RWPE1 (cell line): Measurements from ENCODE around the gene ARID1B.

Experiments
- CTCF ChIA-PET: fragments of 350-600 bp; sonication (Branson Sonifier 250); formaldehyde crosslinking; extraction: SDS; loops from one replicate; lab custom pipeline; 2021; lab: Yijun Ruan, JAX
- POLR2A ChIA-PET: fragments of 400-600 bp; formaldehyde crosslinking; extraction: SDS; loops from one replicate; lab custom pipeline; 2020; ENCODE audit warnings: antibody characterized with exemption; ENCODE audit not compliant: low non-redundant PET; lab: Yijun Ruan, JAX
- DNase-seq: peaks from one replicate; pipeline ENCODE4 v3.0.0; 2012; ENCODE audit warnings: low spot score
- H3K27ac ChIP-seq: fragments of 450-650 bp; 2 replicates; pipeline ENCODE4 v1.5.1; 2017
- CTCF ChIP-seq: fragments of 450-650 bp; conservative IDR thresholded peaks from 2 replicates; pipeline ENCODE4 v1.5.1; 2017; ENCODE audit warnings: low read depth, mild to moderate bottlenecking

The ARID1B gene

GRCh38 chr6:157033428-157034140, 256.4 kb downstream of the ARID1B start:
- no peak overlapping the region for H3K27ac ChIP-seq
- POLR2A ChIA-PET = no interaction called here
- CTCF ChIA-PET = interaction anchor here (0.6 to 2.0 kb wide), 6 partner anchors 10 to 153 kb away, joined by 3 to 8 read pairs (median 3); no protein-coding TSS in a partner anchor
- TF ChIP-seq CTCF = no peak
- DNase-seq = no peak

- peak; percentile 68 for DNase-seq
- CTCF ChIA-PET = interaction anchor here (0.6 to 2.0 kb wide), 9 partner anchors 9 to 877 kb away, joined by 3 to 8 read pairs (median 3); no protein-coding TSS in a partner anchor
- POLR2A ChIA-PET = no interaction called here
- TF ChIP-seq CTCF = peak; percentile 72
- H3K27ac ChIP-seq = no peak overlapping the region
These were observed 257.5 kb downstream of the ARID1B start for GRCh38 chr6:157034436-157035230.

- CTCF ChIA-PET = interaction anchor here (0.6 to 2.0 kb wide), 4 partner anchors 10 to 58 kb away, joined by 3 to 8 read pairs (median 4); no protein-coding TSS in a partner anchor
- TF ChIP-seq CTCF = no peak
- no peak for DNase-seq
- H3K27ac ChIP-seq = no peak overlapping the region
- POLR2A ChIA-PET = no interaction called here
These were observed 258.4 kb downstream of the ARID1B start for GRCh38 chr6:157035546-157035945.

GRCh38 chr6:157036245-157036711, 259.1 kb downstream of the ARID1B start:
- POLR2A ChIA-PET = no interaction called here
- peak; percentile 71 for DNase-seq
- H3K27ac ChIP-seq = no peak overlapping the region
- CTCF ChIA-PET = interaction anchor here (0.5 to 1.0 kb wide), 6 partner anchors 9 to 1702 kb away, joined by 3 to 6 read pairs (median 3); no protein-coding TSS in a partner anchor
- TF ChIP-seq CTCF = no peak

- CTCF ChIA-PET = no interaction called here
- POLR2A ChIA-PET = no interaction called here
These were observed 260.0 kb downstream of the ARID1B start for GRCh38 chr6:157037165-157037564.

More at GRCh38 chr6:157037165-157037564, 260.0 kb downstream of the ARID1B start:
- no peak for DNase-seq
- no peak overlapping the region for H3K27ac ChIP-seq
- TF ChIP-seq CTCF = no peak
